A549 treated with CpdA at 1 μM for 4 hours (cell line): ENCODE measurements around the gene IRX1. TPM values are rescaled to one million over a fixed set of nuclear protein-coding genes. Genes with fewer than 3 reads are reported as not detected.

ENCODE experiments used
- total RNA-seq: library from RNA; stranded (reverse); fragments of 200-300 nt; extraction: Qiagen RNA extraction; gene quantifications from 5 replicates; pipeline ENCODE4 v1.2.3, GENCODE V29; 2022; ENCODE audit warnings: low read depth

Gene IRX1
- not detected in 5 replicates for total RNA-seq

GRCh38 chr5:3595006-3595961 lies at the start of gene IRX1:
Gene IRX1, plus strand, starts transcription at chr5:3595832. Its CDS starts 274 bp downstream, at chr5:3596106.

